B cell (primary cell): ENCODE measurements around the gene SPATA3. TPM values are rescaled to one million over a fixed set of nuclear protein-coding genes. Genes with fewer than 3 reads are reported as not detected.

ENCODE experiments used
- ATAC-seq: fragments of 200-7000 bp; cut with Tn5 transposase; one replicate; pipeline ENCODE4 v1.10.0; 2021; ENCODE audit warnings: low read depth, mild to moderate bottlenecking, moderate number of reproducible peaks, moderate library complexity
- CTCF ChIA-PET: fragments of 350-600 bp; sonication (Branson Sonifier 250); formaldehyde crosslinking; loops from one replicate; lab custom pipeline; 2021; ENCODE audit warnings: antibody characterized with exemption, inconsistent platforms; lab: Charles Lee
- POLR2A ChIA-PET: fragments of 350-600 bp; sonication (Branson Sonifier 250); formaldehyde crosslinking; loops from one replicate; lab custom pipeline; 2021; ENCODE audit warnings: antibody characterized with exemption; lab: Charles Lee
- DNase-seq: peaks from one replicate; pipeline ENCODE4 v3.0.0; 2013
- H2AFZ ChIP-seq: 2 replicates; pipeline ENCODE4 v1.6.1; 2012; ENCODE audit warnings: mild to moderate bottlenecking, low read depth, low read length; ENCODE audit not compliant: insufficient read depth, poor library complexity, severe bottlenecking
- H3K27ac ChIP-seq, 2 donors: 1 replicate in 1 of 2; 2 replicates in 1 of 2; pipeline ENCODE4 v1.5.1; 2012 to 2013; ENCODE audit warnings: low read length in 2 of 2, mild to moderate bottlenecking in 2 of 2, moderate library complexity in 1 of 2
- H3K27me3 ChIP-seq, 4 experiments: fragments of 200-600 bp in 1 of 4; sonication (generic) in 1 of 4; replicated peaks in 1 of 4; 1 replicate in 2 of 4; 2 replicates in 2 of 4; pipeline versions ENCODE4 v1.6.1 to v1.7.0; 2013 to 2016; ENCODE audit warnings: low read length in 3 of 4, mild to moderate bottlenecking in 2 of 4, mixed read lengths in 1 of 4, moderate library complexity in 1 of 4; ENCODE audit not compliant: insufficient read depth in 4 of 4, control insufficient read depth in 3 of 4; ENCODE audit errors: control extremely low read depth in 1 of 4
- H3K36me3 ChIP-seq, 2 experiments: replicated peaks in 1 of 2; 1 replicate in 1 of 2; 2 replicates in 1 of 2; pipeline versions ENCODE4 v1.6.1 to v1.7.1; 2013; ENCODE audit warnings: low read length in 1 of 2; ENCODE audit not compliant: insufficient read depth in 2 of 2, control insufficient read depth in 1 of 2; ENCODE audit errors: control extremely low read depth in 1 of 2, extremely low read depth in 1 of 2
- H3K4me1 ChIP-seq, 2 donors: fragments of 200-600 bp in 1 of 2; sonication (generic) in 1 of 2; 1 replicate in 1 of 2; 2 replicates in 1 of 2; pipeline versions ENCODE4 v1.5.1 to v1.6.1; 2013 to 2017; ENCODE audit warnings: low read length in 2 of 2; ENCODE audit not compliant: control insufficient read depth in 2 of 2, insufficient read depth in 2 of 2
- H3K4me2 ChIP-seq: replicated peaks from 2 replicates; pipeline ENCODE3; 2012; ENCODE audit warnings: mild to moderate bottlenecking, low read depth, low read length; ENCODE audit not compliant: poor library complexity, severe bottlenecking
- H3K4me3 ChIP-seq, 5 experiments: fragments of 200-600 bp in 1 of 5; sonication (generic) in 1 of 5; 1 replicate in 3 of 5; 2 replicates in 2 of 5; pipeline versions ENCODE4 v1.5.1 to v1.7.0; 2011 to 2016; ENCODE audit warnings: low read length in 4 of 5, mild to moderate bottlenecking in 4 of 5, low read depth in 2 of 5, control low read depth in 1 of 5, moderate library complexity in 1 of 5; ENCODE audit not compliant: insufficient read depth in 1 of 5; ENCODE audit errors: control extremely low read depth in 1 of 5, extremely low read depth in 1 of 5
- H3K79me2 ChIP-seq: fragments of 200-600 bp; sonication (generic); one replicate; pipeline ENCODE4 v1.6.0; 2016; ENCODE audit warnings: low read length; ENCODE audit not compliant: control insufficient read depth, insufficient read depth
- H3K9ac ChIP-seq: fragments of 200-600 bp; sonication (generic); 2 replicates; pipeline ENCODE4 v1.6.1; 2017; ENCODE audit warnings: mild to moderate bottlenecking, low read length, moderate library complexity
- H3K9me3 ChIP-seq, 3 donors: one replicate each; pipeline versions ENCODE4 v1.6.1 to v1.7.1; 2013; ENCODE audit warnings: low read length in 2 of 3; ENCODE audit not compliant: control insufficient read depth in 2 of 3, insufficient read depth in 1 of 3; ENCODE audit errors: control extremely low read depth in 1 of 3
- H4K20me1 ChIP-seq: 2 replicates; pipeline ENCODE4 v1.6.0; 2012; ENCODE audit warnings: mild to moderate bottlenecking, low read length; ENCODE audit not compliant: insufficient read depth, control insufficient read depth, poor library complexity, severe bottlenecking
- H3K27ac Mint-ChIP-seq: one replicate; pipeline ENCODE4 v1.8.0; 2021; ENCODE audit warnings: mixed read lengths
- H3K27me3 Mint-ChIP-seq: one replicate; pipeline ENCODE4 v1.8.0; 2021; ENCODE audit warnings: mixed read lengths
- H3K4me1 Mint-ChIP-seq: one replicate; pipeline ENCODE4 v1.8.0; 2021; ENCODE audit warnings: mixed read lengths
- H3K4me3 Mint-ChIP-seq: one replicate; pipeline ENCODE4 v1.8.0; 2021; ENCODE audit warnings: mixed read lengths
- H3K9me3 Mint-ChIP-seq: one replicate; pipeline ENCODE4 v1.8.0; 2022; ENCODE audit warnings: mixed read lengths; ENCODE audit not compliant: insufficient read depth
- EZH2 ChIP-seq: IDR thresholded peaks from 2 replicates; pipeline ENCODE4 v1.6.1; 2012; ENCODE audit warnings: borderline replicate concordance, low read depth, mild to moderate bottlenecking, moderate library complexity, low read length; ENCODE audit not compliant: insufficient read depth, poor library complexity, severe bottlenecking
- WGBS: methylation state at CpG from one replicate; pipeline ENCODE4 v1.1.5; 2013; ENCODE audit warnings: missing lambda C conversion rate; ENCODE audit not compliant: insufficient coverage; 5-methylcytosine and 5-hydroxymethylcytosine counted together
- intact Hi-C: fragments of 100-400 bp; cut with micrococcal nuclease; formaldehyde crosslinking; loops from one replicate; pipeline ENCODE4 v1.10.0; 2022
- polyA minus RNA-seq: library from RNA; depleted of rRNA, polyadenylated mRNA; stranded (reverse); fragments of >200 nt; gene quantifications from 2 replicates; pipeline ENCODE4 v1.2.3, GENCODE V29; 2012
- polyA plus RNA-seq: library from polyadenylated mRNA; depleted of rRNA; stranded (reverse); fragments of >200 nt; gene quantifications from 2 replicates; pipeline ENCODE4 v1.2.3, GENCODE V29; 2012
- total RNA-seq, 2 donors: library from RNA; stranded (reverse); fragments of 120-200 nt in 1 of 2; gene quantifications; 1 replicate in 1 of 2; 2 replicates in 1 of 2; pipeline versions ENCODE4 v1.2.3 to v1.2.4, GENCODE V29; 2013 to 2022
- TF ChIP-seq, protein P1 (sequence below): fragments of 200-600 bp; IDR thresholded peaks from one replicate; pipeline ENCODE4 v1.8.0; 2022; ENCODE audit warnings: antibody characterized with exemption, mild to moderate bottlenecking

The SPATA3 gene
- total RNA-seq (not detected in 2 replicates), polyA plus RNA-seq (not detected in 2 replicates), polyA minus RNA-seq (not detected in 2 replicates)
- not detected for total RNA-seq (2013)

DNA sequence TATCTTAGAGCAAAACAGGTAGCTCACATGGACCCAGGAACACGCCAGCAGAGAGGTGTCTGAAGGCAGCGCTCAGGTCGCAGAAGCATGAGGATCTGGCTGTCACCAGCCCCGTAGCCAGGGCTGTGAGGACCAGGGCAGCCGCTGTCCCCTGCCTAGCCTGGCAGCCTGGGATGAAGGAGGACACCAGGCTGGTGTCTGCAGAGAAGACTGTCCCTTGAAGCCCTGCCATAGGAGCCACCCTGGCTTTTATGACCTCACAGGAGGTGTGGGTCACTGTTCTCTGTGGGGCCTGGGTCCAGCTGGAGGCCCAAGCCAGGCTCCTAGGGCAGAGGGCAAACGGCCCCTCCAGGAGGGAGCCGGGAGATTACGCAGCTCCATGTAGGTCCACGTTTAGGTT, at the start of gene SPATA3:
Gene SPATA3 (plus strand): TSS at position 301 of the 400 bp plus-strand sequence. CDS start 113 bp downstream, outside the sequence.
- Mint-ChIP-seq H3K4me1 (no peaks in the 10 kb centered on the region), H3K9me3 (no peaks in the 10 kb centered on the region), H3K27ac (no peak within 1 kb of the TSS), H3K4me3 (no peak within 1 kb of the TSS), H3K27me3 (peaks cover 77% of the 10 kb centered on the region)
- no peak within 1 kb of the TSS for H3K4me2 ChIP-seq
- H3K9ac ChIP-seq: no peak within 1 kb of the TSS
- no peak within 1 kb of the TSS for H3K4me3 ChIP-seq
- H3K36me3 ChIP-seq: no peaks in the 10 kb centered on the region
- ATAC-seq: no peak
- peaks cover 0 to 9% (median 0%) of the 10 kb centered on the region in 3 donors for H3K9me3 ChIP-seq
- H4K20me1 ChIP-seq: no peaks in the 10 kb centered on the region
- no peak within 1 kb of the TSS for H2AFZ ChIP-seq
- intact Hi-C loops: no loop called here
- ChIA-PET POLR2A (no interaction called here), CTCF (interaction anchor here (1.4 to 2.3 kb wide), 3 partner anchors 9 to 171 kb away, joined by 4 to 9 read pairs (median 6); no protein-coding TSS in a partner anchor)
- H3K79me2 ChIP-seq: no peaks in the 10 kb centered on the region
- TF ChIP-seq EZH2: no peak
- TF ChIP-seq, protein P1, sequence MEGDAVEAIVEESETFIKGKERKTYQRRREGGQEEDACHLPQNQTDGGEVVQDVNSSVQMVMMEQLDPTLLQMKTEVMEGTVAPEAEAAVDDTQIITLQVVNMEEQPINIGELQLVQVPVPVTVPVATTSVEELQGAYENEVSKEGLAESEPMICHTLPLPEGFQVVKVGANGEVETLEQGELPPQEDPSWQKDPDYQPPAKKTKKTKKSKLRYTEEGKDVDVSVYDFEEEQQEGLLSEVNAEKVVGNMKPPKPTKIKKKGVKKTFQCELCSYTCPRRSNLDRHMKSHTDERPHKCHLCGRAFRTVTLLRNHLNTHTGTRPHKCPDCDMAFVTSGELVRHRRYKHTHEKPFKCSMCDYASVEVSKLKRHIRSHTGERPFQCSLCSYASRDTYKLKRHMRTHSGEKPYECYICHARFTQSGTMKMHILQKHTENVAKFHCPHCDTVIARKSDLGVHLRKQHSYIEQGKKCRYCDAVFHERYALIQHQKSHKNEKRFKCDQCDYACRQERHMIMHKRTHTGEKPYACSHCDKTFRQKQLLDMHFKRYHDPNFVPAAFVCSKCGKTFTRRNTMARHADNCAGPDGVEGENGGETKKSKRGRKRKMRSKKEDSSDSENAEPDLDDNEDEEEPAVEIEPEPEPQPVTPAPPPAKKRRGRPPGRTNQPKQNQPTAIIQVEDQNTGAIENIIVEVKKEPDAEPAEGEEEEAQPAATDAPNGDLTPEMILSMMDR: no peak
- H3K27me3 ChIP-seq: peaks cover 0 to 41% (median 13%) of the 10 kb centered on the region in 4 experiments
- 97% methylated on average over 7 of the region's 9 CpGs for WGBS
- H3K27ac ChIP-seq: no peak within 1 kb of the TSS
- DNase-seq: no peak
- H3K4me1 ChIP-seq: no peaks in the 10 kb centered on the region

DNA sequence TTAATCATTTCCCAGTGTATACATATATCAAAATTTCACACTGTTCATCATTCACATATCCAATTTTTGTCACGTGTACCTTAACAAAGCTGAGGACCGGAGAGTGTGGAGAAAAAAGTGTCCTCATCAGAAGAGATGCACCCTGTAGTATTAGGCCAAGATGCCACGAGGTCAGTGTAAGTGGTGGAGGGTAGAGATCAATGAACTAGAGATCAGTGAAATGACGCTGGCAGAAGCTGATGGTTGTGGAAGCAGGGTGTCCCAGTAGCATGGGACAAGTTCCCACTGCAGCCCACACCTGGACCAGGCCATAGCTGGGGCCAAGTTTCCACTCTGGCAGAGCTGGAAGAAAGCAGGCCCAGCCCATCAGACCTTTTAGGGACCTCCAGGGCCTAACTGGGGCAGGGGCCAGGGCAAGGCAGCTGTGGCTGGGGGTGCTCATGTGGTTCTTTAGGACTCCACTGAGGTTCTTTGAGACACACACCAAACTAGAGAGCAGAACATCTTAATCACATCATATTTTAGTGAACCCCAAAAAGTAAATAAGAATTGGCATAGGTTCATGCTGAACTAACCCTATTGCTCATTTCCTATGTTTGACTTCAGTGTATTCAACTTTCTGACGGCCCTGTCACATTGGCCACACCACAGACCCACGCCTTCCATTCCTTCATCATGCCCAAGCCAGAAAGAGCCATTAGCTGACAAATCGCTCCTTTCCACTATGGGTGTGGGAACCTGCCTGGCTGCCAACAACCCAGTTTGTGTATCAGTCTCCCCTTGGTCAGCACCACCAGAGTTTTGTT, 49.3 kb upstream of the SPATA3 start:
- Mint-ChIP-seq H3K9me3 (no peaks in the 10 kb centered on the region), H3K4me1 (peaks cover 18% of the 10 kb centered on the region), H3K4me3 (no peak overlapping the region), H3K27me3 (peaks cover 14% of the 10 kb centered on the region), H3K27ac (no peak overlapping the region)
- Histone ChIP-seq H3K27ac (no peak overlapping the region), H3K4me2 (no peak overlapping the region), H3K79me2 (no peaks in the 10 kb centered on the region), H3K4me3 (no peak overlapping the region), H3K36me3 (no peaks in the 10 kb centered on the region), H3K27me3 (peaks cover 0 to 6% (median 2%) of the 10 kb centered on the region in 4 experiments), H3K4me1 (peaks cover 0 to 19% of the 10 kb centered on the region in 2 donors), H3K9ac (no peak overlapping the region), H4K20me1 (no peaks in the 10 kb centered on the region), H3K9me3 (no peaks in the 10 kb centered on the region), H2AFZ (no peak overlapping the region)
- ChIA-PET POLR2A (no interaction called here), CTCF (no interaction called here)
- 90% methylated on average over 6 of the region's 7 CpGs for WGBS
- intact Hi-C loops: no loop called here
- ATAC-seq (no peak), DNase-seq (no peak)
- TF ChIP-seq EZH2: no peak
